NCI-H1092 (cell line): ENCODE results near the gene RASGRF2.
A peak's percentile ranks its signal among the peaks of the same experiment; 100 is the strongest.
"Not testable (repeated sequence)": the region's sequence is repeated elsewhere in the genome, so short reads cannot be mapped to it uniquely, and the experiment has no call there.

Source experiments
- DNase-seq: peaks from one replicate; lab custom pipeline; 2025; lab: John Stamatoyannopoulos, UW

RASGRF2 gene

GRCh38 chr5:81239613-81240012 is 279.4 kb downstream of the RASGRF2 start:
- no peak for DNase-seq

GRCh38 chr5:81241001-81241400 is 280.8 kb downstream of the RASGRF2 start:
- no peak for DNase-seq

GRCh38 chr5:81241961-81242648 is 281.9 kb downstream of the RASGRF2 start:
- DNase-seq = no peak

GRCh38 chr5:81242906-81243436 is 282.8 kb downstream of the RASGRF2 start:
- peak; percentile 48 for DNase-seq

GRCh38 chr5:81244451-81244850 is 284.3 kb downstream of the RASGRF2 start:
- DNase-seq = no peak

- DNase-seq = no peak
Observed at GRCh38 chr5:81245871-81246235, 285.7 kb downstream of the RASGRF2 start.

GRCh38 chr5:81246697-81247096 is 286.5 kb downstream of the RASGRF2 start:
- no peak for DNase-seq

- no peak for DNase-seq
Observed at GRCh38 chr5:81247441-81247972, 287.3 kb downstream of the RASGRF2 start.

GRCh38 chr5:81249240-81249639 is 289.1 kb downstream of the RASGRF2 start:
- no peak for DNase-seq

- DNase-seq = no peak
Observed at GRCh38 chr5:81250004-81250403, 289.8 kb downstream of the RASGRF2 start.

GRCh38 chr5:81251922-81252321 is 291.8 kb downstream of the RASGRF2 start:
- DNase-seq = no peak

- no peak for DNase-seq
Observed at GRCh38 chr5:81252904-81253303, 292.7 kb downstream of the RASGRF2 start.

GRCh38 chr5:81253875-81254274 is 293.7 kb downstream of the RASGRF2 start:
- no peak for DNase-seq

GRCh38 chr5:81254886-81255559 is 294.9 kb downstream of the RASGRF2 start:
- DNase-seq = no peak

- no peak for DNase-seq
Observed at GRCh38 chr5:81256766-81257165, 296.6 kb downstream of the RASGRF2 start.

- DNase-seq = not testable (repeated sequence)
Observed at GRCh38 chr5:81262796-81263195, 302.6 kb downstream of the RASGRF2 start.

GRCh38 chr5:81265101-81265500 is 304.9 kb downstream of the RASGRF2 start:
- no peak for DNase-seq

GRCh38 chr5:81268521-81269196 is 308.5 kb downstream of the RASGRF2 start:
- no peak for DNase-seq

- no peak for DNase-seq
Observed at GRCh38 chr5:81269751-81270393, 309.7 kb downstream of the RASGRF2 start.

- peak; percentile 20 for DNase-seq
Observed at GRCh38 chr5:81270394-81271027, 310.3 kb downstream of the RASGRF2 start.
